OCI-LY3 (cell line): ENCODE data around the gene DLGAP4.

ENCODE experiments used
- H2AFZ ChIP-seq: fragments of 200-600, 300-600 bp; shearing (Covaris generic); 2 replicates; pipeline ENCODE4 v1.6.0; 2014; ENCODE audit warnings: antibody characterized with exemption, low read depth, low read length
- H3K27ac ChIP-seq: fragments of 200-600, 300-600 bp; sonication (generic); 2 replicates; pipeline ENCODE4 v1.5.1; 2014; ENCODE audit warnings: mild to moderate bottlenecking, low read length, moderate library complexity, mixed read lengths
- H3K27me3 ChIP-seq: fragments of 200-600, 300-600 bp; sonication (generic); 2 replicates; pipeline ENCODE4 v1.6.1; 2014; ENCODE audit warnings: low read depth, low read length, mixed read lengths
- H3K36me3 ChIP-seq: fragments of 200-600, 300-600 bp; sonication (generic); replicated peaks from 2 replicates; pipeline ENCODE3; 2014; ENCODE audit warnings: low read depth, low read length, mixed read lengths
- H3K4me1 ChIP-seq: fragments of 300-600, 200-600 bp; sonication (generic); 2 replicates; pipeline ENCODE4 v1.6.1; 2014; ENCODE audit warnings: low read length, mixed read lengths
- H3K4me2 ChIP-seq: fragments of 200-600, 300-600 bp; sonication (generic); 2 replicates; pipeline ENCODE4 v1.6.1; 2014; ENCODE audit warnings: low read length, mixed read lengths
- H3K4me3 ChIP-seq: fragments of 300-600, 200-600 bp; sonication (generic); 2 replicates; pipeline ENCODE4 v1.5.1; 2014; ENCODE audit warnings: antibody characterized with exemption, mild to moderate bottlenecking, low read length, moderate library complexity
- H3K79me2 ChIP-seq: fragments of 300-600, 200-600 bp; shearing (Covaris generic); 2 replicates; pipeline ENCODE4 v1.6.1; 2014; ENCODE audit warnings: mild to moderate bottlenecking, low read length, mixed read lengths
- H3K9ac ChIP-seq: fragments of 300-600, 200-600 bp; shearing (Covaris generic); 2 replicates; pipeline ENCODE4 v1.6.0; 2014; ENCODE audit warnings: mild to moderate bottlenecking, low read length, moderate library complexity
- H3K9me3 ChIP-seq: fragments of 200-600, 300-600 bp; shearing (Covaris generic); 2 replicates; pipeline ENCODE4 v1.6.1; 2014; ENCODE audit warnings: low read length, mixed read lengths; ENCODE audit not compliant: insufficient read depth
- H4K20me1 ChIP-seq: fragments of 200-600, 300-600 bp; sonication (generic); 2 replicates; pipeline ENCODE4 v1.6.1; 2016; ENCODE audit warnings: low read length, mixed read lengths; ENCODE audit not compliant: insufficient read depth
- EZH2phosphoT487 ChIP-seq: fragments of 200-600 bp; shearing (Covaris generic); IDR thresholded peaks from 2 replicates; pipeline ENCODE4 v1.6.1; 2018; ENCODE audit warnings: antibody characterized with exemption, mixed run types, low read depth
- TF ChIP-seq, protein P1 (sequence below): fragments of 200-600, 300-600 bp; sonication (generic); IDR thresholded peaks from 2 replicates; pipeline ENCODE4 v1.5.1; 2014; ENCODE audit warnings: antibody characterized with exemption, low read length, low read depth

DLGAP4 gene

DNA sequence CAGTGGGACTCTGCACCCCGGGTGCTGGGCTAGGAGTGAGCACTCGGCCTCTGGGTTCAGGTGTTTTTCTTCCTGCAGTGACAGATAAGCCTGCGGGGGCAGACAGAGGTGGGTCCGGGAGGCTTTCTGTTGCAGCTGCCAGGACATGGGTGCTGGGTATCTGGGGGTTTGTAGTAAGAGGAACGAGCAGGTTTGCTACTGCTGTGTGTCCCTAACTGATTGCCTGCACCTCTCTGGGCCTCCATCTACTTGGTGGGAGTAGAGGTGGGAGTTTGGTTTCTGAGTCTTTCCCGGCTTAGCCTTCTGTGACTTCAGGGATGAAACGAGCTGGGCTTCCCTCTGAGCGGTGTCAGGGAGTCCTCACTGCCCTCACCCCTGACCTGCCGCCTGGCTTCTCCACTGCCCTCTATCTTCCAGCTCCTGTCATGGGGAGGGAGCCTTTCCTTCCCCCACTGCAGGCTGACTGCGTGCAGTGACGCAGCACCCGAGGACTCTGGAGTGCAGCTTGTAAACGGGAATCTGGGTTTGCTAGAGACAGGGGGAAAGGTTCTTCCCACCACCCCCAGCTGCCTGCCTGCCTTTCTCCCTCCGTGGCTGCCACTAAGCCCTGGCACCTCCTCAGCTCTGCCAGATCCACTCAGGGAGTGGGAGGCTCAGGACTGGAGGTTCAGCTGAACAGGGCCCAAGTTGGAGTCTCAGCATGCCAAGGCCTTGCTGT, 6.7 kb downstream of the DLGAP4 start:
- no peak overlapping the region for H3K9ac ChIP-seq

DNA sequence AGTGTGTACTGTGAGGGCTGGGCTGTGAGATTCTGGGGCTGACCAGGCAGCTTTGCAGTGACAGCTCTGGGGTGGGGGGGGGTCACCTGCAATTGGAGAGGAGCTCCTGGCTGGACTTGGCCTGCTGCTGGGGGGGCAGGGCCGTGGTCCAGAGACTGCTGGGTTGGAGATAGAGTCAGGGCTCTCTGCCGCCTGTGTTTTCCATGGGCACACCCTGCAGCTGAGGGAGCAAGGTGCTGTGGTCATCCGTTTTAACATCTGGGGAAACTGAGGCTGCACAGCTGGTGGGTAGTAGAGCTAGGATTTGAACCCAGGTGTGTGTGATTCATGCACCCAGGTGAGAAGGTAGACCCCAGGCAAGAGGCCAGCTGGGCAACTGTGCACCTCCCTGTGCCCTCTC, 7.3 kb downstream of the DLGAP4 start:
- Histone ChIP-seq H3K27me3 (0 out of 2 replicates have a peak, but pooled peaks cover 9% of the 10 kb centered on the region), H3K9ac (no peak overlapping the region)

More for the DNA sequence above, 6.7 kb downstream of the DLGAP4 start:
- TF ChIP-seq, protein P1, sequence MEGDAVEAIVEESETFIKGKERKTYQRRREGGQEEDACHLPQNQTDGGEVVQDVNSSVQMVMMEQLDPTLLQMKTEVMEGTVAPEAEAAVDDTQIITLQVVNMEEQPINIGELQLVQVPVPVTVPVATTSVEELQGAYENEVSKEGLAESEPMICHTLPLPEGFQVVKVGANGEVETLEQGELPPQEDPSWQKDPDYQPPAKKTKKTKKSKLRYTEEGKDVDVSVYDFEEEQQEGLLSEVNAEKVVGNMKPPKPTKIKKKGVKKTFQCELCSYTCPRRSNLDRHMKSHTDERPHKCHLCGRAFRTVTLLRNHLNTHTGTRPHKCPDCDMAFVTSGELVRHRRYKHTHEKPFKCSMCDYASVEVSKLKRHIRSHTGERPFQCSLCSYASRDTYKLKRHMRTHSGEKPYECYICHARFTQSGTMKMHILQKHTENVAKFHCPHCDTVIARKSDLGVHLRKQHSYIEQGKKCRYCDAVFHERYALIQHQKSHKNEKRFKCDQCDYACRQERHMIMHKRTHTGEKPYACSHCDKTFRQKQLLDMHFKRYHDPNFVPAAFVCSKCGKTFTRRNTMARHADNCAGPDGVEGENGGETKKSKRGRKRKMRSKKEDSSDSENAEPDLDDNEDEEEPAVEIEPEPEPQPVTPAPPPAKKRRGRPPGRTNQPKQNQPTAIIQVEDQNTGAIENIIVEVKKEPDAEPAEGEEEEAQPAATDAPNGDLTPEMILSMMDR = no peak
- TF ChIP-seq EZH2phosphoT487 = no peak
- Histone ChIP-seq H3K27ac (no peak overlapping the region), H3K36me3 (no peaks in the 10 kb centered on the region), H2AFZ (no peak overlapping the region), H4K20me1 (no peaks in the 10 kb centered on the region), H3K9me3 (no peaks in the 10 kb centered on the region), H3K4me3 (no peak overlapping the region), H3K79me2 (no peaks in the 10 kb centered on the region), H3K4me2 (no peak overlapping the region), H3K27me3 (0 out of 2 replicates have a peak, but pooled peaks cover 9% of the 10 kb centered on the region), H3K4me1 (no peaks in the 10 kb centered on the region)

DNA sequence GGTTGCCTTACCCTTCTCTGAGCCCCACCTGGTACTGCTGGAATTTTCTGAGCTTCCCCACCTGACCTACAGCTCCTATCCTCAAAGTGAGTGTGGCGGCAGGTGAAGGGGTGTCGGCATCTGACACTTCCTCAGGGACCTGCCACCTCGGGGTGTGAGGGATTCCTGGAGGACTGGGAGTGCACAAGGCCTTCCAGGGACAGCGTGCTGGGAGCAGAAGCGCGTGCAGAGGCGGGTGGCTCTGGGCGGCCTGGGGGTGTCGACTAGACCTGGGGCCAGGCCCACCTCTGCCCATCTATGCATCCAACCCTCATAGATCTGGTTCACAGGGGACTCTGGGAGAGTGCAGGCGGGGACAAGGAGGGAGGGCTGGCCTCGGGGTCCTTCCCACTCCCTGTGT, 7.8 kb downstream of the DLGAP4 start:
- H3K4me2 ChIP-seq = no peak overlapping the region
- TF ChIP-seq EZH2phosphoT487 = no peak
- TF ChIP-seq, protein P1 = no peak
- H3K9me3 ChIP-seq = no peaks in the 10 kb centered on the region
- no peak overlapping the region for H3K9ac ChIP-seq
- H3K27me3 ChIP-seq = 0 out of 2 replicates have a peak, but pooled peaks cover 9% of the 10 kb centered on the region
- H3K4me1 ChIP-seq = no peaks in the 10 kb centered on the region
- no peak overlapping the region for H3K4me3 ChIP-seq
- no peaks in the 10 kb centered on the region for H3K79me2 ChIP-seq
- no peak overlapping the region for H2AFZ ChIP-seq
- no peak overlapping the region for H3K27ac ChIP-seq
- no peaks in the 10 kb centered on the region for H3K36me3 ChIP-seq
- H4K20me1 ChIP-seq = no peaks in the 10 kb centered on the region

More for the DNA sequence above, 7.3 kb downstream of the DLGAP4 start:
- Histone ChIP-seq H2AFZ (no peak overlapping the region), H3K79me2 (no peaks in the 10 kb centered on the region), H3K4me1 (no peaks in the 10 kb centered on the region), H3K9me3 (no peaks in the 10 kb centered on the region), H4K20me1 (no peaks in the 10 kb centered on the region), H3K4me3 (no peak overlapping the region), H3K36me3 (no peaks in the 10 kb centered on the region), H3K4me2 (no peak overlapping the region), H3K27ac (no peak overlapping the region)
- no peak for TF ChIP-seq EZH2phosphoT487
- TF ChIP-seq, protein P1 = no peak

DNA sequence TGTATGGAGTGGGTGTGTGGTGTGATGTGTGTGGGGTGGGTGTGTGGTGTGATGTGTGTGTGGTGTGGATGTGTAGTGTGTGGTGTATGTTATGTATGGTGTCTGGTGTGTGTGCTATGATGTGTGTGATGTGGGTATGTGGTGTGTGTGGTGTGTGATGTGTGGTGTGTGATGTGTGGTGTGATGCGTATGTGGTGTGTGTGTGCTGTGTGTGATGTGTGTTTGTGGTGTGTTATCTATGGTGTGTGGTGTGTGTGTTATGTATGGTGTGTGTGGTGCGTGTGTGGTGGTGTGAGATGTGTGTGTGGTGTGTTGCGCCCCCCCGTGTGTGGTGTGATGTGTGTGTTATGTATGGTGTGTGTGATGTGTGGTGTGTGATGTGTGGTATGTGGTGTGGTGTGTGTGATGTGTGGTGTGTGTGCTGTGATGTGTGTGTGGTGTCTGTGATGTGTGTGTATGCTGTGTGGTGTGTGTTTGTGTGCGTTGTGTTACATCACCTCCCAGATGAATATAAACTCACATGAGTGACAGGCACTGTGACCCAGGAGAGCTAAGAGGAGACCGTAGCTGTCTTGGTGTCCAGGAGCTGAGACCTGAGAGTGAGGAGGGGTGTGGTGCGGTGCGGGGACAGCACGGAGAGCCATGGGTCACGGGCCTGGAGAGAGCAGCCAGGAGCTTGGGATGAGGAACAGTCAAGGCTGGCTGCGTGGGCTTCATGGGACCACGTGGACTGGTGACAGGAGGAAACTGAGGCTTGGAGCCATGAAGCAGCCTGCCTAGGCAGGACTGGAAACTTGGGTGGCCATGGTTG, 8.8 kb downstream of the DLGAP4 start:
- 0 out of 2 replicates have a peak, but pooled peaks cover 6% of the 10 kb centered on the region for H3K27me3 ChIP-seq

More for the DNA sequence above, 8.8 kb downstream of the DLGAP4 start:
- Histone ChIP-seq H3K4me3 (no peak overlapping the region), H3K79me2 (no peaks in the 10 kb centered on the region), H3K9ac (no peak overlapping the region), H4K20me1 (no peaks in the 10 kb centered on the region), H3K4me1 (no peaks in the 10 kb centered on the region), H3K36me3 (no peaks in the 10 kb centered on the region), H3K4me2 (no peak overlapping the region), H3K9me3 (no peaks in the 10 kb centered on the region), H3K27ac (no peak overlapping the region), H2AFZ (no peak overlapping the region)
- TF ChIP-seq, protein P1 = no peak
- no peak for TF ChIP-seq EZH2phosphoT487
